Heart left ventricle (tissue), 16 donors: ENCODE data around the gene MSX2. TPM values are rescaled to one million over a fixed set of nuclear protein-coding genes. Genes with fewer than 3 reads are reported as not detected.

Experiments
- ATAC-seq, 4 donors: fragments of 200-7000 bp; cut with Tn5 transposase; one replicate each; pipeline ENCODE4 v1.9.1; 2020 to 2022; ENCODE audit warnings: moderate library complexity in 4 of 4, mild to moderate bottlenecking in 3 of 4, moderate number of reproducible peaks in 1 of 4
- DNase-seq, 5 donors: peaks; one replicate each; pipeline ENCODE4 v3.0.0-alpha.2; 2020
- H3K27ac ChIP-seq, 12 donors: fragments of 200-600 bp; sonication (generic) in 4 of 12; one replicate each; pipeline versions ENCODE4 v1.5.0 to v1.8.0; 2016 to 2022; ENCODE audit warnings: mild to moderate bottlenecking in 2 of 12
- H3K27me3 ChIP-seq, 9 donors: fragments of 200-600 bp; sonication (generic) in 2 of 9; one replicate each; pipeline versions ENCODE4 v1.5.1 to v1.8.0; 2016 to 2022; ENCODE audit warnings: mild to moderate bottlenecking in 3 of 9
- H3K36me3 ChIP-seq, 9 donors: fragments of 200-600 bp; sonication (generic) in 2 of 9; one replicate each; pipeline versions ENCODE4 v1.5.0 to v1.8.0; 2018 to 2022; ENCODE audit warnings: mild to moderate bottlenecking in 2 of 9
- H3K4me1 ChIP-seq, 12 donors: fragments of 200-600 bp; sonication (generic) in 4 of 12; one replicate each; pipeline versions ENCODE4 v1.5.0 to v1.8.0; 2016 to 2022; ENCODE audit warnings: mild to moderate bottlenecking in 3 of 12
- H3K4me3 ChIP-seq, 12 donors: fragments of 200-600 bp; sonication (generic) in 4 of 12; one replicate each; pipeline versions ENCODE4 v1.5.0 to v1.8.0; 2017 to 2022; ENCODE audit warnings: mild to moderate bottlenecking in 9 of 12, moderate library complexity in 4 of 12
- H3K9me3 ChIP-seq, 12 donors: fragments of 200-600 bp; sonication (generic) in 4 of 12; one replicate each; pipeline versions ENCODE4 v1.5.0 to v1.8.0; 2016 to 2022; ENCODE audit warnings: mild to moderate bottlenecking in 1 of 12
- POLR2A ChIP-seq, 2 donors: fragments of 450-650 bp; IDR thresholded peaks; one replicate each; pipeline ENCODE4 v1.6.1; 2017; ENCODE audit warnings: antibody characterized with exemption in 2 of 2, mild to moderate bottlenecking in 2 of 2, moderate library complexity in 2 of 2
- WGBS, 4 donors: extraction: QIAGEN DNeasy Blood & Tissue Kit in 2 of 4; methylation state at CpG; one replicate each; pipeline versions ENCODE4 v1.1.5 to v1.1.7; 2013 to 2018; 5-methylcytosine and 5-hydroxymethylcytosine counted together
- intact Hi-C, 10 donors: fragments of 100-400 bp; cut with DNase I; formaldehyde crosslinking; loops; one replicate each; pipeline versions ENCODE4 v1.11.1 to v1.14.2; 2022
- polyA plus RNA-seq, 2 donors: library from polyadenylated mRNA; stranded (reverse); fragments of 200-250 nt; gene quantifications; one replicate each; pipeline ENCODE4 v1.2.3, GENCODE V29; 2013
- total RNA-seq, 9 donors: library from RNA; depleted of rRNA in 2 of 9; stranded (reverse); fragments of >200 nt in 2 of 9; fragmentation: NEBNext Ultra II Directional in 3 of 9; extraction: Animal tissue kit (Norgen Biotek cat#: 25700) in 3 of 9; gene quantifications; one replicate each; pipeline versions ENCODE4 v1.1.0 to v1.2.4, GENCODE V29; 2016 to 2023
- TF ChIP-seq, protein P1 (sequence below), 12 donors: fragments of 200-600 bp; sonication (generic) in 4 of 12; IDR thresholded peaks; one replicate each; pipeline versions ENCODE4 v1.5.0 to v1.8.0; 2018 to 2022; ENCODE audit warnings: antibody characterized with exemption in 12 of 12, mild to moderate bottlenecking in 5 of 12
- donor health status: ischemic (EF 13 %, LVEDD 7.1; RV severe dilation, severe dysfunction).
- donor health status: healthy with polysubstance abuse.
- donor health status: DM: no; HTN: yes; CAD: no.
- donor health status: DM: no; HTN: no; CAD: no.
- donor health status: ischemic (EF 25% LVEDD 6.9; RV normal size, moderate dysfunction).
- donor health status: ischemic (EF 25% LVEDD 5.7; RV mildly dilated, moderate dysfunction).
- donor health status: healthy.
- donor health status: DM: yes; HTN: yes; CAD: no.
- donor health status: ischemic (EF 35%, LVEDD 5.7; RV mildly dilated, moderate dysfunction).
- donor health status: nonischemic (EF 11% LVEDD 7.7; RV severe dilation, severe dysfunction).
- donor health status: DM: yes; HTN: yes; CAD: no.
- donor health status: PGD.
- donor health status: ischemic (EF 29% LVEDD 5.4; RV normal size, mild dysfunction).
- donor health status: nonischemic (EF 23%, LVEDD 6.1; RV moderate dilation, normal function).

The MSX2 gene
- total and polyA plus RNA-seq, 11 donors: 0.73 to 5.3 (median 1.6) TPM

DNA sequence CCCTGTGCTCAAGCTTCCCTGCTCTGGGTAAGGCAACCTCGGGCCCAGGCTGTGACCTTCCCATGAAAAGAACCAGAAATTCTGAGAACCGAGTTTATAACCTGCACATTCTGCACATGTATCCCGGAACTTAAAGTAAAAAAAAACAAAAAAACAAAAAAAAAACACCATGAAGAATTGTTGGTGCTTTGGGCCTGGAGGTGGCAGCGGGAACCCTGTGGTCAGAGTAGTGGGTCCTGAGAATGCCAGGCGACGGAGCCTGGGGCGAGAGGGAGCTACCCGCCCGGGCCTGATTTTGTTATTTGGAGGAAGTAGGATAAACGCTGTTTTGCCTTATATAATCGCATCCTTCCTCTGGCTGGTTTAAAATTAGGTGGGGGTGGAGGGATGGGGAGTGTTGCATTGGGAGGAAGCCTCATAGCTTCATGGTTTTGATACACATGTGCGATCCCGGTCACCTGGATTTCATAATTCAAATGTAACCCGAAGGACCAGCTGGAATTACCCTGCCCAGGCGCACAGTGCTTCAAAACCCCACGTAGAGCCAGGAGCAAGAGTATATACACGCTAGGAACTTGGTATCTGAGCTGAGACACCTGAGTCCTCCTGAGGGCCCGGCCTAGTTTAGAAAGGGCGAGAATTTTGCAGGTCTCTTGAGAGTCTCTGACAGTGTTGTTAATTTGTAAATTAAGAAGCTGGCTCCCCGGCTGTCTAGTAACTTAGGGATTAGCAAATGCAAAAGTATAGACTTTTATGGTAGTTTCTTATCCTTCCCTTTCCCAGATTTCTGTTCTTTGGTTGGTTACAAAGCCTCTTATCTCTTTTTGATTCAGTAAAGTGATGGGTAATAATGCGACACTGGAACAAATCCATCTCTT lies 2.8 kb downstream of the MSX2 start:
- WGBS, 4 donors: 51 to 67% (median 60%) methylated on average over 21 of the region's 21 CpGs
- Histone ChIP-seq H3K36me3 (peaks cover 0 to 12% (median 0%) of the 10 kb centered on the region in 9 donors), H3K27ac (no peak overlapping the region), H3K4me3 (no peak overlapping the region), H3K27me3 (peaks cover 30 to 97% (median 54%) of the 10 kb centered on the region in 9 donors), H3K4me1 (peaks cover 0 to 29% (median 7%) of the 10 kb centered on the region in 12 donors), H3K9me3 (no peaks in the 10 kb centered on the region)
- intact Hi-C loops: no loop called here
- ATAC-seq (no peak), DNase-seq (no peak)
- TF ChIP-seq POLR2A (IDR thresholded peaks at IDR 0.05): no peak

DNA sequence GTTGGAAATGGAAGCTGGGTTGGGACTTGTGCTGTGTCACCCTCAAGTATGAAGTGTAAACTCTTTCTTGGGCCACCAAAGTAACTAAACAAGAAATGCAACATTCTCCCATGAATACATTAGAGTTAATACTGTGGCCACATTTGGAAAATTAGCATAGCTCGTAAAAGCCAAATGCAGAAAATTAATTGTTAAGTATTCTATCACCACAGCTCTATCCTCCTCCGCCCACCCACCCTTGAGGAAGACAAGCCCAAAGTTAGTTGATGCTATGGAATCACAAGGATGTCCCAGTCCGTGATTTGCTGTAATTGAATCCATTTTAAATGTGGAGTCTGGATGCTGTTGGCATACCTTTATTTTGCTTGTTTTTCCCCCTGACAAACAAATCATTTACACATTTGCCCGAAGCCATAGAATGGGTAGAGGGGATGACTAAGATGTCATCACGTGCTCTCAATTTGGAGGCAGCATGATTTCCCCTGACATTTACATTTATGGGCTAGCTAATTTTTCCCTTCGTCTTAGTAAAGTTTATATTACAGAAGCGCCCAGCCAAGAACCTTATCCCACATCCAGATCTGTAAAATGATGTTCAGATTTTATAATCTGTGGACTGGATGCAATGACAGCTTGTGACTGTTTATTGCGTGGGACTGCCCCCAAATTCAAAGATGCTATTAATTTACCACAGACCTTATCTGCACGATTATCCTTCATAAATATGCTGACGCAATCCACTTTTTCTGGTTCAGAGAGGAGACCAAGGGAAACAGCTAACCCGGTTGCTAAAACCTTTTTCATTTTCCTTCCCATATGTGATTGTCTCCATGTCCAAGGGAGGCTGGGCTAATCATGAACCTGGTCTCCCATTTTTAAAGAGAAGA lies 3.7 kb downstream of the MSX2 start:
- Histone ChIP-seq H3K36me3 (peaks cover 0 to 12% (median 0%) of the 10 kb centered on the region in 9 donors), H3K4me1 (peaks cover 0 to 31% (median 7%) of the 10 kb centered on the region in 12 donors), H3K9me3 (no peaks in the 10 kb centered on the region), H3K4me3 (no peak overlapping the region), H3K27ac (no peak overlapping the region), H3K27me3 (peaks cover 33 to 97% (median 54%) of the 10 kb centered on the region in 9 donors)
- intact Hi-C loops: no loop called here
- WGBS, 4 donors: 61 to 81% (median 74%) methylated on average over 11 of the region's 11 CpGs
- ATAC-seq (no peak), DNase-seq (no peak)
- TF ChIP-seq POLR2A (IDR thresholded peaks at IDR 0.05): no peak
- TF ChIP-seq, protein P1, sequence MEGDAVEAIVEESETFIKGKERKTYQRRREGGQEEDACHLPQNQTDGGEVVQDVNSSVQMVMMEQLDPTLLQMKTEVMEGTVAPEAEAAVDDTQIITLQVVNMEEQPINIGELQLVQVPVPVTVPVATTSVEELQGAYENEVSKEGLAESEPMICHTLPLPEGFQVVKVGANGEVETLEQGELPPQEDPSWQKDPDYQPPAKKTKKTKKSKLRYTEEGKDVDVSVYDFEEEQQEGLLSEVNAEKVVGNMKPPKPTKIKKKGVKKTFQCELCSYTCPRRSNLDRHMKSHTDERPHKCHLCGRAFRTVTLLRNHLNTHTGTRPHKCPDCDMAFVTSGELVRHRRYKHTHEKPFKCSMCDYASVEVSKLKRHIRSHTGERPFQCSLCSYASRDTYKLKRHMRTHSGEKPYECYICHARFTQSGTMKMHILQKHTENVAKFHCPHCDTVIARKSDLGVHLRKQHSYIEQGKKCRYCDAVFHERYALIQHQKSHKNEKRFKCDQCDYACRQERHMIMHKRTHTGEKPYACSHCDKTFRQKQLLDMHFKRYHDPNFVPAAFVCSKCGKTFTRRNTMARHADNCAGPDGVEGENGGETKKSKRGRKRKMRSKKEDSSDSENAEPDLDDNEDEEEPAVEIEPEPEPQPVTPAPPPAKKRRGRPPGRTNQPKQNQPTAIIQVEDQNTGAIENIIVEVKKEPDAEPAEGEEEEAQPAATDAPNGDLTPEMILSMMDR (IDR thresholded peaks at IDR 0.05): no peak

DNA sequence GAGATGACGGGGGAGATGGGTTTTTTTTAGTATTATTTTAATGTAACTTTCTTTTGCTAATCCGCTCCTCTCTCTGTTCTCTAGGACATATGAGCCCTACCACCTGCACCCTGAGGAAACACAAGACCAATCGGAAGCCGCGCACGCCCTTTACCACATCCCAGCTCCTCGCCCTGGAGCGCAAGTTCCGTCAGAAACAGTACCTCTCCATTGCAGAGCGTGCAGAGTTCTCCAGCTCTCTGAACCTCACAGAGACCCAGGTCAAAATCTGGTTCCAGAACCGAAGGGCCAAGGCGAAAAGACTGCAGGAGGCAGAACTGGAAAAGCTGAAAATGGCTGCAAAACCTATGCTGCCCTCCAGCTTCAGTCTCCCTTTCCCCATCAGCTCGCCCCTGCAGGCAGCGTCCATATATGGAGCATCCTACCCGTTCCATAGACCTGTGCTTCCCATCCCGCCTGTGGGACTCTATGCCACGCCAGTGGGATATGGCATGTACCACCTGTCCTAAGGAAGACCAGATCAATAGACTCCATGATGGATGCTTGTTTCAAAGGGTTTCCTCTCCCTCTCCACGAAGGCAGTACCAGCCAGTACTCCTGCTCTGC lies 4.8 kb downstream of the MSX2 start:
- no peak overlapping the region for H3K4me3 ChIP-seq
- ATAC-seq (no peak), DNase-seq (no peak)
- H3K36me3 ChIP-seq: peaks cover 0 to 12% (median 0%) of the 10 kb centered on the region in 9 donors
- no peaks in the 10 kb centered on the region for H3K9me3 ChIP-seq
- intact Hi-C loops: no loop called here
- peaks cover 29 to 97% (median 50%) of the 10 kb centered on the region in 9 donors for H3K27me3 ChIP-seq
- TF ChIP-seq, protein P1 (IDR thresholded peaks at IDR 0.05): no peak
- TF ChIP-seq POLR2A (IDR thresholded peaks at IDR 0.05): no peak
- no peak overlapping the region for H3K27ac ChIP-seq
- WGBS, 4 donors: 76 to 85% (median 80%) methylated on average over 18 of the region's 18 CpGs
- peaks cover 0 to 25% (median 3%) of the 10 kb centered on the region in 12 donors for H3K4me1 ChIP-seq

DNA sequence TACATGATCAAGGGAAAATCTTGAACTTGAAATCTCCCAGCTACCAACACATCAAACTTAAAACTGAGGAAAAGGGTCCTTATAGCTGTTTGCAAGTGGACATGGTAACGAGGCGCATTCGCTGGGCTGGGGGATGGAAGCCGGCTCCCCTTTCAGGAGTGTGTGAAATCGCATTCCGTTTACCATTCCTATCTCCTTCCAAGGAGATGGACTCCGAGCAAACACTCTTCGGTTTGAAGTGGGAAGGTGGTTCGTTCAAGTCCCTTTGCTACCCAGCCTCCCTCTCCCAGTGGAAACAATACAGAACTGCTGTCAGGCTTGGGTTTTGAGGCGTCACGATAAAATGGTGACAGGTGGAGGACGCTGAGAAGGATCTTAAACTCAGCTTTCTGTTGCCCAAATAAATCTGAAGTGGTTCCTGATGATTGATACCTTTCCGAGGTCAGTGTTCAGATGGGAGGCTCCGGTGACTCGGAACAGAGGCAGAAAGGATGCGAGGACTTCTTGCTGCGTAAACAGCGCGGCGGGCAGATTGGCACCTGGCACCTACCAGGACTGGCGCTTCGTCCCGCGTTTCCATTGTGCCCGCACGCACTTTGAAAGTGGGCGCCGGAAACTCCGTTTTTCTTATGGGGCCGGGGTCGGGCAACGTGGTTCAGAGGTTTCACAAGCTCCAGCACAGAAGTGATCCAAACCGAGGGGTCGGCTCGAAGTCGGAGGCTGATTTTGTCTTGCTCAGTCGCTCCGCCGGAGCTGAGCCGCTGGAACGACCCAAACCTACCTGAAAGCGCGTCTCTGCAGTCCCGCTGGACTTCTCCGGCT lies 7.0 kb downstream of the MSX2 start:
- H3K36me3 ChIP-seq: peaks cover 0 to 12% (median 0%) of the 10 kb centered on the region in 9 donors
- ATAC-seq: no peak
- H3K4me1 ChIP-seq: peaks cover 0 to 14% (median 4%) of the 10 kb centered on the region in 12 donors
- intact Hi-C loops: loop anchor here in 5 of 10 donors (5.0 to 10.0 kb wide), 4 partner anchors 307 to 407 kb away; no protein-coding TSS in a partner anchor
- DNase-seq: no peak
- TF ChIP-seq POLR2A (IDR thresholded peaks at IDR 0.05): no peak
- TF ChIP-seq, protein P1 (IDR thresholded peaks at IDR 0.05): no peak
- peaks cover 40 to 97% (median 67%) of the 10 kb centered on the region in 9 donors for H3K27me3 ChIP-seq
- no peaks in the 10 kb centered on the region for H3K9me3 ChIP-seq
- 5 to 14% (median 9%) methylated on average over 29 to 45 of the region's 45 CpGs for WGBS, 4 donors
- H3K4me3 ChIP-seq: no peak overlapping the region
- H3K27ac ChIP-seq: no peak overlapping the region
